Right ventricle myocardium superior (tissue), 1 donor: ENCODE data around the gene EEF1G. TPM values are rescaled to one million over a fixed set of nuclear protein-coding genes. Genes with fewer than 3 reads are reported as not detected.
"Not testable (repeated sequence)": the region's sequence is repeated elsewhere in the genome, so short reads cannot be mapped to it uniquely, and the experiment has no call there.

Experiments used
- ATAC-seq: fragments of 200-7000 bp; cut with Tn5 transposase; one replicate; pipeline ENCODE4 v1.9.1; 2020; ENCODE audit warnings: mild to moderate bottlenecking; ENCODE audit not compliant: poor library complexity
- DNase-seq: peaks from one replicate; pipeline ENCODE4 v3.0.0-alpha.2; 2020
- intact Hi-C: fragments of 100-400 bp; cut with DNase I; formaldehyde crosslinking; loops from one replicate; pipeline ENCODE4 v1.11.2; 2022
- total RNA-seq: library from RNA; stranded (reverse); fragmentation: NEBNext Ultra II Directional; extraction: Animal tissue kit (Norgen Biotek cat#: 25700); gene quantifications from one replicate; pipeline ENCODE4 v1.2.1, GENCODE V29; 2021
- donor health status: DM: no; HTN: yes; CAD: no; lungs with severe emphysema.

EEF1G gene
- total RNA-seq, 1 donor from 2014 or later = 794 TPM

DNA sequence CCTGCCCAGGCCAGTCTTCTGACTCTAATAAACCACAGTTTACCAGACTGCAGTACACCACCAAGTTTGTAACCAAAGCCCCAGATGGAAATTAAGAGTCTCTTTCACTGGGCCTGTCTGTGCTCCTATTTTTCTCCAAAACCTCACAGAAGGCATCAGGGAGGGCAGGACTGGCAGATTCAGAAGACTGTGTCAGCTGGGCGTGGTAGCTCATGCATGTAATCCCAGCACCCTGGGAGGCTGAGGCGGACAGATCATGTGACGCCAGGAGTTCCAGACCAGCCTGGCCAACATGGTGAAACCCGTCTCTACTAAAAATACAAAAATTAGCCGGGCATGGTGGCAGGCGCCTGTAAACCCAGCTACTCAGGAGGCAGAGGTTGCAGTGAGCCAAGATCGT is 11.7 kb upstream of the EEF1G start:
- ATAC-seq, intact Hi-C loops: not testable (repeated sequence)
- peak; percentile 12 for DNase-seq

DNA sequence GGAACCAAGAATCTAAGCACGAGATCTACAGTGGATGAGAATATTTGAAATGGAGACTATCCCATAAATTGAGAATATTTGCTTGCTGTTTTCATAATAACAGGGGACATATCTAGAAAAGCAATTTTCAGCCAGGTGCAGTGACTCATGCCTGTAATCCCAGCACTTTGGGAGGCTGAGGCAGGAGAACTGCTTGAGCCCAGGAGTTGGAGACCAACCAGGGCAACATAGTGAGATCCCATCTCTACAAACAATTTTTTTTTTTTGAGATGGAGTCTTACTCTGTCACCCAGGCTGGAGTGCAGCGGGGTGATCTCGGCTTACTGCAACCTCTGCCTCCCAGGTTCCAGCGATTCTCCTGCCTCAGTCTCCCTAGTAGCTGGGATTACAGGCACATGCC is 8.0 kb upstream of the EEF1G start:
- DNase-seq, ATAC-seq, intact Hi-C loops: not testable (repeated sequence)

DNA sequence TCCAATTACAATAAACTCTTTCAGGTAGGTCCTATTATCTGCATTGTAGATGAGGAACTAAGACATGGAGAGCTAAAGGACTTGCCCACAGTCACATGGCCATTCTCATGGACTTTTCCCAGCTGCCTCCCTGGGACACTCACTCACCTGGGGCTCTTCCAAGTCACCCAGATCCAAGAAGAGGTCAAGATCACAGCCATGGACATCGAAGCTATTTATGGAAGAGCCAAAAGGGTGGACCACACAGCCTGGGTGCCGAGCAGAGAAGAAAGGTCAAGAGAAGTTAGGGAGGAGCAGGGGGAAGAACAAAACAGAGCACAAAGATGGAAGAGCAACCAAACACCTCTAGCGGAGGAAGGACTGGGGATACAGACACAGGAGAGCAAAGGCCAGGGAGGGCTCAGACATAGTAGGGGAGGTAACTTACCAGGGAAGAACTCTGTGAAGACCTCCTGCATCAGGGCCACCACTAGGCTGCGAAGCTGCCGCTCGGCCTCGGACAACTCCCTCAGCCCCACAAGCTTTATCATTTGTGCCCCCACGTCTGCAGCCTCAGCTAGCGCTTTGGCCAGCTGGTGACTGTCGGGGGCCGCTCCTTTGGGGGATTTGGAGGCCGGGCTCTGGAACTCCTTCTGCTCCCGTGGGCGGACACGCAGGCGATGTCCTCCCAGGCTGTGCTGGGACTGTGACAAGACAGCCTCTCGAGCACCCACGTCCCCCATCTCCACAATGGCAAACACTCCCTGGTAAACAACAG is 7.4 kb upstream of the EEF1G start:
- DNase-seq (peak; percentile 21), ATAC-seq (no peak)
- intact Hi-C loops = no loop called here

DNA sequence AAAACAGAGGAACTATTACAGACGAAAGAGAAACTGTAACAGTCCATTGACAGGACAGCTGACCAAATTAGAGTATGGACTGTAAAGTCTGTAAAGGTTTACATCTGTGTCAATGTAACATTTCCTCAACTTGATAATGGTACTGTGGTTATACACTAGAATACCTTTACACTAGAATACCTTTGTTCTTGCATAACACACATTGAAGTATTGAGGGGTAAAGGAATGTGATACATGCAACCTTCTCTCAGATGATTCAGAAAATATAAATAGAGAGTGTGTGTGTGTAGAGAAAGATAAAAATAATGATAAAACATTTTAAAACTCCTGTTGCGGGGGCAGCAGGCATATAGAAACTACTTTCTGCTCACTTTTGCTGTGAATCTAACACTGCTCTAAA is 5.6 kb upstream of the EEF1G start:
- intact Hi-C loops = no loop called here
- ATAC-seq (no peak), DNase-seq (no peak)

DNA sequence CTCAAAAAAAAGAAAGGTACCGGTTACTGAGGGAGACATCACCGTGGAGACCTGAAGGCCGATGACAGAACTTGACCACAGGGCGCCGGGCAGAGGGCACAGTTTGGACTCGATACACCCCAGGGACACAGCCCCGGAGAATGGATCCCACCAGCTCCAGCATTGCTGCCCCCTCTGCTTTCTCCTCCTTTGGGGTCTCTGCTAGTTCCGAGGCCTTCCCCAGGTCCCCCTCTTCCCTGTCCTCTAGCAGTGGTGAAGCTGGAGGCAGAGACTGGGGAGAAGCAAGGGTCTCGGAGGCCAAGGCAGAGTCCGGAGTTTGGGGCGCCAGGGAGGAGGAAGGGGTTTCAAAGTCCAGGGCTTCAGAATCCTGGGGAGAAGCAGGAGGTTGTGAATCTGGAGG is 4.8 kb upstream of the EEF1G start:
- DNase-seq (peak; percentile 21), ATAC-seq (no peak)
- intact Hi-C loops = no loop called here

DNA sequence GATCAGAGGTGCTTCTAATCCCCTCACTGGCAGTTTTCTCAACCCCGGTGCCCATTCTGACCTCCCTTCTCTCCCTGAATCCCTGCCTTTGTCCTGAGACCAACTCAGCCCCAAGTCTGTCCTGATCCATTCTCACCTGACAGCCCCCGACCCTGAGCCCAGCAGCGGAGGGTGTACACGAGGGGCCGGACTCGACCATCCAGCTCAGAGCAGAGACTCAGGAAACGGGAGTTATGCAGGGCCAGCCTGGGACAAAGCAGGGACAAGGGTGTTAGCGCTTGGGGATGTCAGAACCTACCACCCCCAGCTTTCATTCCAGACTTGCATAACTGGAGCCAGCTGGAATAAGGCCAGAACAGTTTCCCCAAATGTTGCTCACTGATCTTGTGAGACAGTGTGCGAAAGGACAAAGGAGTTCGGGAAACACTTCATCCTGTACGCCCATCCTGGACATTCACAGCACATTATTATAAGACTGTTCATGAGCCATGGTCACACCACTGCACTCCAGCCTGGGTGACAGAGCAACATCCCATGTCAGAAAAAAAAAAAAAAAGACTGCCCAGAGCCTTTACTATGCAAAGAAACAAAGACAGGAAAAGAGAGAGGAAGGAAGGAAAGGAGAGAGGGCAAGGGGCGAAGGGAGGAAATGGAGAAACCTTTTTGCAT is 3.5 kb upstream of the EEF1G start:
- ATAC-seq = no peak
- DNase-seq = peak; percentile 40
- intact Hi-C loops = no loop called here

DNA sequence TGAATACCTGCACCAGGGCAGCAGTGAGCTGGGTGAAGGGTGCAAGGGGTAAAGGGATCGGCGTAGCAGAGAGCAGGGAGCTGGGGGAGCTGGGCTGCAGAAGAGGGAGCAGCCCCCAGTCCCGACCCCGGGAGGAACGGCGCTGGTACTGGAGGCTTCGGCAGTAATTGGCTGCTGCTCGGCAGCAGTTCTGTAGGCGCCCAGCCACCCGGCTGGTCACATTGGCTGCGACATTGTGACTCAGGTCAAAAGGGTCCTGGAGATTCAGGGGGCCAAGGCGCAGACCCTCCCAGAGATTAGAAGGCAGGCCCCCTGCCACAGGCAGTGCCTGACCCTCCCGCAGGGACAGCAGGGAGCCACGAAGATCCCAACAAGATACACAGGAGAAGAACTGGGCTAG is 2.1 kb upstream of the EEF1G start:
- intact Hi-C loops = no loop called here
- ATAC-seq = no peak

DNA sequence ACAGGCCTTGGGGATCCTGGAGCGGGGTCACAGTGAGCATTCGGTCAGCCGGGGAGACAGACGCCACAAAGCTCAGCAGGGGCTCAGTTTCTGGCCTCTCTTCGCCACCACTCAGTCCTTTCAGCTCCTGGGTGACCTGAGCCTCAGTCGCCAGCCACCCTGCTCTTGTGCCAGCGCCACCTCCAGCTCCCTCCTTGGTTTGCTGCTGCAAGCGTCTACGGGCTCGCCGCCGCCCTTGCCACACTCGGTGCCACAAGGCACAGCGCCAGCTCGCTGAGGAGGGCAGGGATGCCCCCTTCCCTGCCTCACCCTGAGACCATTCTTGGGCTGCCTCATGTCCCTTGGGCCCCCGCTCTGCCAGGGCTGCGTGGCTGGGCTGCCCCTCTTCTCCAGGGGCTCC is 1.5 kb upstream of the EEF1G start:
- no peak for ATAC-seq
- DNase-seq = peak; percentile 49
- intact Hi-C loops = no loop called here

More for the DNA sequence above, 2.1 kb upstream of the EEF1G start:
- peak; percentile 24 for DNase-seq

DNA sequence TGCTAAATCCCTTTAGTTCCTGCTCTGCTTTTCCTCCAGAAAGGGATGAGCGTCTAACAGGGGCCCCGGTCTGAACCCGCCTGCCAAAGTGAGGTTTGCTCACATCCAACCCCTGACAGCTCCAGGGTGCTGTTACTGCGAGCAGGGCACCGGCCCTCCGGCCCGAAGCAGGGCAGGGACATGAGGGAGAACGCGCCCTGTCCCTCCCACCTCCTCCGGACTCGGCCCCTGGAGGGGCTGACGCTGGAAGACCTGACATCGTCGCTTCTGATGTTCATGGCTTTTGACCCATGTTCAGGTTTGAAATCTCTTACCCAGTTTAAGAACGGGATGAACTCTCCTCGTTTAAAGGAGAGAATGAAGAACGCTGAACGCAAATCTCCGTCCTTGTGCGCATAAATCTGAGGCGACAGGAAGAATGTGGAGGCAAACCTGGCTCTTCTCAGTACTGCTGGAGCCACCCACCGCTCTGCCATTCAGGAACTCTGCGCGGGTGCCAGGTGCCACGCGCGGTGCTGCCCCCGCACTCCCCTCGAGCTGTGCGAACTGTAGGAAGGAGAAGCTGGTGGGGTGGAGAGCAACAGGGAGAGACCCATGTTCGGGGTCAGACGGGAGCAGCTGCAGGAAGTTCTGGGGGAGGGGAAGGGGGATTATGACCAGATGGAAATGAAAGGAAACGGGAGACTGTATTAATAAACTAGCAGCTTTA is 826 bp upstream of the EEF1G start:
- intact Hi-C loops = no loop called here
- DNase-seq (peak; percentile 65), ATAC-seq (peak; percentile 23)

DNA sequence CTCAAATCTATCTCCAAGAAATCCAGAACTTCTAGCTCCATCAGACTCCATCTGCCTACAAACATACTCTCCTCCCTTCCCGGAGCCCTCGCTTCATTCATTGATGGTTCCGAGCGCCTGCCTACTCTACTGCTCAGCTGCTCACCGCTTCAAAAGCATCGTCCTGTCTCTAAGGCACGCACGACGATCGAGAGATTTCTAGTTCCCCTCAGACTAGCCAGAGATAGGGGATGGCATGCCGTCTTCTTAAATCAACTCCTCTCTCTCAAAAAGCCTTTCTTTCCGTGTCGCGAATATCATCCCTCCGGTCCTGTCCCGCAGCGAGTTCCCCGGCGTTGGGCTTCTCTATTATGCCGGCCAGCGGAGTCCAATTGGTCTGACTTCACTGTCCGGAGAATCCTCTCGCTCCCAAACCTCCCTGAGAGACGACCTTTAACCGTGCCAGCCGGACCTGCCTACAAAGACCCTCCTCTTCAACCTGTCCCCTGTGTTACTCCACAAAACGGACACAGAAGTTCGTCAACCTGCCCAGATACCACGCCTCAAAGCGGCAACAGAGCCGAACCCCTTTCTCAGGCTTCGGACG is 592 bp downstream of the EEF1G start:
- DNase-seq (peak; percentile 46), ATAC-seq (peak; percentile 0)
- intact Hi-C loops = no loop called here

DNA sequence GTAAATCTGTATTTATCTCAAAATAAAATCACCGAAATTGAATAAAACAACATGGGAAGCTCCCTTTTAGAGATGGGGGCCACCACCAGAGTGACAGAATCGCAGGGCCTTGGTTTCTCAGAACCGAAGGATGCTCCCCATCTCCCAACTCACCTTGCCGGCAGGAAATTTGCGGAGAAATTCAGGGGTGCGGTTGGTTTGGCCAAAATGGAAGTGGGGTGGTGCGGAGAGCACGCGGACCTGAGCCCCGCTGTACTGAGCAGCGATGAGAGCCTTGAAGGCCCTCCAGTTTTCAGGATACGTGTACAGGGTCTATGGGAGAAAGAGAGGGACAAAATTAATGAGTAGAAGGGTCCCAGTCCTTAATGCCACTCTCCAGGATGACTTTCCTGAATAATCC is 1.3 kb downstream of the EEF1G start:
- no peak for DNase-seq
- intact Hi-C loops = no loop called here
- ATAC-seq = no peak

DNA sequence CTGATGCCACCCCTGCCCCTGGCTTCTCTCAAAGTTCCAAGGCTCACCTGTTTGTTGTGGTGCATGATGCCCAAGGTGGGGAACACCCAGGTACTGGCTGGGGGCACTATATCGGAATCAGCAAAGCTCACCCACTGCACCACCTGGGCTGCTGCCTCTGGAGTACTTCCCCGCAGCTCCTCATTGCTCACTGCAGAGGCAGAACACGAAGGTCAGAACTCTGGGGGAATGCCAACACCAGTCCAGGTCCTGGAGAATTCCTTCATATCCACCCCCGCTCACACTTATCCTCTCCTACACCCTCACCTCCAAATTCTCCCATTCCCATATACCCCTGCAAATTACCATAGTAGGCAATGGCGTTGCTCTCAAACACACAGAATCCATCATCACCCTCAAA is 2.2 kb downstream of the EEF1G start:
- ATAC-seq, intact Hi-C loops: not testable (repeated sequence)
- DNase-seq = peak; percentile 17

DNA sequence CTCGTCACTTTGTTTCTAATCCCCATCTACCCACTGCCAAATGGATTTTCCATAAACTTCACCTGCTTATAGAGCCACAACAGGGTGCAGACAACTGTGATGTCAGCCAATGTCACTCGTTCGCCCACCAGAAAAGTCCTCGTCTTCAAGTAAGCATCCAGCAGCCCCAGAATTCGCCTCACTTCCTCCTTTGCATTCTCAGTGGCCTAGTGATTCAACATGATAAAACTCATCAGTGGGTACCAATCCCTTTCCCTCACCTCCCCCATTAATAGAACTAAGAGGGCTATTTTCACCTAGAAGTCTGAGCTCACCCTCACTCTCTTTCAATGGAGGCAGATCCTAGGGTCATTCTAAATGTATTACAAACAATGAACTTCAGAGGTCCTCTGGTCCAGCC is 2.8 kb downstream of the EEF1G start:
- intact Hi-C loops, ATAC-seq, DNase-seq: not testable (repeated sequence)

DNA sequence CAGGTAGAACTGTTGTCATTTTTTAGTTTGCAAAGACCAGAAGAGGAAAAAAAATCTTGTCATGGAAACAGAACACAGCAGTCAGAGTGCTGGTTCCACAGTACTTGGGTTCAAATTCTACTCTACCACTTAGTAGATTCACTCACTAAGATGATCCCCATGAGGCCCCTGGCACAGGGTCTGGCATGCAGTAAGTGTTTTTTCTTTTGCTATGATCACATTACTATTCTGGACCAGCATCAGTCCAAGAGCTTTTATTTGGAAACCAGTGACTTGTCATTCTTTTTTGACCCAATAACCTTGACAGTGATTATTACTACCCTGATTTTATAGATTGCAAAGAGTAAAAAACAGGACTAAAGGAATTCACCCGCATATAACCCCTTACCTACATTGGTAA is 4.1 kb downstream of the EEF1G start:
- intact Hi-C loops = no loop called here
- DNase-seq (peak; percentile 20), ATAC-seq (no peak)

DNA sequence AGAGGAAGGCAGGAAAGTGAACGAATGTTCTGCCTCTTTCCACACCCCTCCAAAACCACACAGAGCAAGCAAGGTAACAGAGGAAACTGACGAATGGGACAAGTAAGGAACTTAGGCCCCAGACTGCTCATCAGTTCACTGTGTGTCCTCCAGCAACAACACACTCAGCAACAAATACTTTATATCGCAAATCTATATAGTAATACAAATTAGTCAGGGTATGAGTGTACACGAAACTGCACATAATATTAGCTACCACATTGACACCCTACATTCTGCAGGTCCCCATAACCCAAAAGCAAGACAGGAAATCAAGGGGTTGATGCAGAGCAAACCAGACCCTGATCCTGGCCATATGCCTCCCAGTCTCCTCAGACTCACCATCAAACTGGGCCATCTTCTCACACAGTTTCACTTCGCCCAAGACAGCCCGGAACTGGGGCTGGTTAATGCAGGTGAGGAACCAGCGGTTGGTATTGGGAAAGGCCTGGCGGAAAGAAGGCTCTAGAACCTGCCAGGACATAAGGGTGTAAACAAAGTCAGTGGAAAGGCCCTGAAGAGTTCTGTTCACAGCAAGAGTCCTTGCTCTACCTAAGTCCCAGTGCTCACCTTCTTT is 6.6 kb downstream of the EEF1G start:
- intact Hi-C loops = no loop called here
- no peak for DNase-seq
- ATAC-seq = no peak

DNA sequence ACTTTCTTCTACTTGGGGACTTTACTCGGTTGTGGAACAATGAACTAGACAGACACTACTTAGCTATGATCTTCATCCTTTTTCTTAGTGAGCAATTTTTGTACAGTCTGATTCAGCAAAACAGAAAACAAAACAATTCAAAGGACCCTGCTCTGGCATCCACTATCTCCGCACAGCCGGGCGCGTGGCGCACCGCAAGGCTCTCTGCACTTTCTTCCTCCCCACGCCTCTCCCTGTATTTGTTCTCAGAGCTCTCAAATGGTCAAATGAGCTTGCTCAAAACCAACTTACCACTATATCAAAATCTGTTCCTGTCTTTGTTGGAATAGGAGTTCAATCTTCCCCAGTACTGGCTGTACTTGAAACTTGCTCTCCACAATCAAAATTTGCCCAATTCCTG is 7.4 kb downstream of the EEF1G start:
- ATAC-seq (no peak), DNase-seq (peak; percentile 20)
- intact Hi-C loops = no loop called here

DNA sequence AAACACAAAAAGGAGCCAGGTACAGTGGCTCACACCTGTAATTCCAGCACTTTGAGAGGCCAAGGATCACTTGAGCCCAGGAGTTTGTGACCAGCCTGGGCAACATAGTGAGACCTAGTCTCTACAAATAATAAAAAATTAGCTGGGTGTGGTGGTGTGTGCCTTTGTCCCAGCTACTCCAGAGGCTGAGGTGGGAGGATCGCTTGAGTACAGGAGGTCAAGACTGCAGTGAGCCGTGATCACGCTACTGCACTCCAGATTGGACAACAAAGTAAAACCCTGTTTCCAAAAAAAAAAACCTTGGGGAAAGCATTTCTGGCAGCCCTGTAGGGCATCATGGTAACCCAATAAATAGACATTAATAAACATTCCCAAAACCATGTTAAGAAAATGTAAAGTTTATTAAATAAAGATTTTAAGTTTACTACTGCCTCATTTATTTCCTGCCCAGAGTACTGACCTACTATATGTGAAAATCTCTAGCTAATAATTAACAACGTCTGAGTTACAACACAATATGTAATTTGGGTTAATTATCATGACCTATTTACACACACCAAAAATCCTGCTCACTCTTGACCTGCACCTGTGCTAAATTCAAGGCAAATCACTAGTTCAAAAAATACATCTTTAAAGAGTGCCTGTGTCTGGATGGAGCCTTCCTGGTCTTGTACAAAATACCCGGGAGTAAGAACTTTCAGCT is 8.4 kb downstream of the EEF1G start:
- ATAC-seq (no peak), DNase-seq (no peak)
- intact Hi-C loops = no loop called here

DNA sequence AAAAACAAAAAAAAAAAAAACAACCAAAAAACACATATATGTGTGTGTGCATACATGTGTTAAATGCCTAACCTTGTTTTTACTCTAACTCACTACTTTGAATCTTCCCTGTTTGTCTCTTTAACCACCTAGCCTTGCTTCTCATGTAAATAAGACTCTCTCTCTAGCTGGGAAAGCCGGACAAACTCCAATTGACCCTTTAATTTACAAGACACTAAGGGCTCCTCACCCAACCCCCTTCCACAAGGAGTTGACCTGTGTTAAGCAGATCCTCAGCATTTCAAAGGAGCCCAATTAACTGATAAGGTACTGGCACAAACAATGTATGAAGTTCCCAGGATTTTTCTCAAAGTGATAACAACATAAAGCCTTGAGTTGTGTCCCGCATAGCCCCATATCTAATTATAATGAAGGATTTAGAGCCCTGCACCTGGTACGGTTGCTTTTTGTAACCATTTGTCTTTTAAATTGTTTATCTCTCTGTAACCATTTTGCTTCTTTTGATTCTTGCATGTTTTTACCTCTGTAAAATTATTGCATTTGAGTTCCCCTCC is 11.9 kb downstream of the EEF1G start:
- ATAC-seq, intact Hi-C loops, DNase-seq: not testable (repeated sequence)
